Vagina (tissue), 2 donors: ENCODE data around the gene NUDT15.

Experiments
- CTCF ChIP-seq, 3 experiments: fragments of 450-650 bp in 2 of 3; fragments of 200-600 bp in 1 of 3; sonication (generic) in 1 of 3; IDR thresholded peaks; one replicate each; pipeline ENCODE4 v1.5.1; 2017 to 2019; ENCODE audit warnings: antibody characterized with exemption in 3 of 3, mild to moderate bottlenecking in 2 of 3, moderate library complexity in 2 of 3
- POLR2A ChIP-seq, 2 donors: fragments of 450-650 bp; IDR thresholded peaks; one replicate each; pipeline ENCODE4 v1.6.1; 2017; ENCODE audit warnings: antibody characterized with exemption in 2 of 2, mild to moderate bottlenecking in 2 of 2, moderate library complexity in 2 of 2
- POLR2AphosphoS5 ChIP-seq, 2 donors: sonication (generic); formaldehyde crosslinking; IDR thresholded peaks; one replicate each; pipeline ENCODE4 v1.9.0; 2017; ENCODE audit warnings: antibody characterized with exemption in 2 of 2, mild to moderate bottlenecking in 2 of 2, low read depth in 1 of 2; ENCODE audit not compliant: insufficient read depth in 1 of 2

- no peak for TF ChIP-seq CTCF (IDR thresholded peaks at IDR 0.05)
- no peak for TF ChIP-seq POLR2AphosphoS5 (IDR thresholded peaks at IDR 0.05; ENCODE audit: insufficient read depth in 1 of 2, low read depth in 1 of 2)
- TF ChIP-seq POLR2A (IDR thresholded peaks at IDR 0.05), result no peak
These were observed 18.9 kb upstream of the NUDT15 start for GRCh38 chr13:48018637-48019036.
